HepG2 (cell line): Measurements from ENCODE around the gene PFAS. TPM values are rescaled to one million over a fixed set of nuclear protein-coding genes. Genes with fewer than 3 reads are reported as not detected.
A peak's percentile ranks its signal among the peaks of the same experiment; 100 is the strongest.

ENCODE experiments used
- ASH2L ChIP-seq: fragments of 300-600, 200-600 bp; sonication (generic); IDR thresholded peaks from 2 replicates; pipeline ENCODE4 v1.7.0; 2017; ENCODE audit warnings: low read depth, mild to moderate bottlenecking, moderate library complexity, mixed read lengths, low read length; ENCODE audit not compliant: insufficient read length
- CHCHD3 ChIP-seq: sonication (generic); formaldehyde crosslinking; IDR thresholded peaks from 2 replicates; pipeline ENCODE4 v1.8.0; 2022; ENCODE audit warnings: mild to moderate bottlenecking, missing genetic modification reagents, moderate library complexity
- GFI1 ChIP-seq: sonication (generic); formaldehyde crosslinking; IDR thresholded peaks from 2 replicates; pipeline ENCODE4 v1.5.0; 2020; ENCODE audit warnings: missing genetic modification reagents, mild to moderate bottlenecking, borderline replicate concordance
- HDAC1 ChIP-seq: sonication (generic); formaldehyde crosslinking; IDR thresholded peaks from 2 replicates; pipeline ENCODE4 v1.5.1; 2020; ENCODE audit warnings: mild to moderate bottlenecking, missing genetic modification reagents
- IRF2 ChIP-seq: IDR thresholded peaks from 2 replicates; pipeline ENCODE4 v1.6.1; 2018; ENCODE audit warnings: missing genetic modification reagents, missing compliant biosample characterization
- MBNL3 ChIP-seq: fragments of 250-450 bp; sonication (Bioruptor Pico); conservative IDR thresholded peaks from 2 replicates; pipeline ENCODE4 v1.8.0; 2022; ENCODE audit warnings: mild to moderate bottlenecking, inconsistent platforms
- NCOA1 ChIP-seq: sonication (generic); formaldehyde crosslinking; IDR thresholded peaks from 2 replicates; pipeline ENCODE4 v1.9.0; 2021; ENCODE audit warnings: missing genetic modification reagents
- RELA ChIP-seq: sonication (generic); formaldehyde crosslinking; IDR thresholded peaks from 2 replicates; pipeline ENCODE4 v1.4.0; 2020; ENCODE audit warnings: missing genetic modification reagents
- SOX13 ChIP-seq, 3 experiments: fragments of 450-650 bp in 1 of 3; sonication (generic) in 1 of 3; formaldehyde crosslinking in 1 of 3; IDR thresholded peaks in 2 of 3; conservative IDR thresholded peaks in 1 of 3; 2 replicates each; pipeline versions ENCODE4 v1.5.0 to v1.6.1; 2016 to 2020; ENCODE audit warnings: antibody characterized with exemption in 1 of 3, mild to moderate bottlenecking in 1 of 3, missing compliant biosample characterization in 1 of 3, missing genetic modification reagents in 1 of 3, moderate library complexity in 1 of 3
- YY1 ChIP-seq: IDR thresholded peaks from 2 replicates; pipeline ENCODE4 v1.6.1; 2011; ENCODE audit warnings: low read length, low read depth, moderate library complexity, mild to moderate bottlenecking; ENCODE audit not compliant: insufficient read depth, insufficient replicate concordance
- ZGPAT ChIP-seq: IDR thresholded peaks from 2 replicates; pipeline ENCODE4 v1.6.1; 2016; ENCODE audit warnings: mild to moderate bottlenecking
- ZNF124 ChIP-seq: sonication (generic); formaldehyde crosslinking; IDR thresholded peaks from 2 replicates; pipeline ENCODE4 v1.4.0; 2020; ENCODE audit warnings: missing genetic modification reagents
- ZNF317 ChIP-seq: sonication (generic); formaldehyde crosslinking; IDR thresholded peaks from 2 replicates; pipeline ENCODE4 v1.5.0; 2020; ENCODE audit warnings: mild to moderate bottlenecking, missing genetic modification reagents
- ZSCAN25 ChIP-seq: sonication (generic); formaldehyde crosslinking; IDR thresholded peaks from 2 replicates; pipeline ENCODE4 v1.8.0; 2022; ENCODE audit warnings: mild to moderate bottlenecking, missing genetic modification reagents
- polyA plus RNA-seq, 8 experiments: library from polyadenylated mRNA; depleted of rRNA in 3 of 8; stranded (reverse) in 7 of 8; unstranded in 1 of 8; fragments of >200 nt; fragmentation: Illumina TruSeq in 4 of 8; extraction: Trizol in 4 of 8; gene quantifications; 2 replicates each; pipeline versions ENCODE4 v1.2.1 to v1.2.3, GENCODE V29; 2011 to 2016; ENCODE audit warnings: low read depth in 4 of 8, missing spikeins in 1 of 8, mixed read lengths in 1 of 8; ENCODE audit not compliant: insufficient read depth in 1 of 8
- total RNA-seq, 5 experiments: library from RNA; depleted of rRNA; stranded (reverse); fragments of >200 nt; fragmentation: Illumina TruSeq; extraction: Trizol; gene quantifications; 2 replicates each; pipeline ENCODE4 v1.2.3, GENCODE V29; 2016; ENCODE audit warnings: low read depth in 1 of 5
- TF ChIP-seq, protein P1 (sequence below): sonication (generic); formaldehyde crosslinking; IDR thresholded peaks from 2 replicates; pipeline ENCODE4 v1.4.0; 2020; ENCODE audit warnings: missing genetic modification reagents
- TF ChIP-seq, protein P2 (sequence below): IDR thresholded peaks from 2 replicates; pipeline ENCODE4 v1.6.1; 2016; ENCODE audit warnings: low read depth, missing genetic modification reagents, missing compliant biosample characterization
- TF ChIP-seq, protein P3 (sequence below): sonication (generic); formaldehyde crosslinking; IDR thresholded peaks from 2 replicates; pipeline ENCODE4 v1.9.0; 2022; ENCODE audit warnings: missing genetic modification reagents, mild to moderate bottlenecking, borderline replicate concordance

Gene PFAS
- total and polyA plus RNA-seq, 2 of the 13 experiments (the other 11 are each of a cell fraction or from before 2014, with no cell fraction given), result 49.4 to 58.2 TPM

GRCh38 chr17:8212312-8213180 is 36.5 kb upstream of the PFAS start (continued):
- TF ChIP-seq, protein P1, sequence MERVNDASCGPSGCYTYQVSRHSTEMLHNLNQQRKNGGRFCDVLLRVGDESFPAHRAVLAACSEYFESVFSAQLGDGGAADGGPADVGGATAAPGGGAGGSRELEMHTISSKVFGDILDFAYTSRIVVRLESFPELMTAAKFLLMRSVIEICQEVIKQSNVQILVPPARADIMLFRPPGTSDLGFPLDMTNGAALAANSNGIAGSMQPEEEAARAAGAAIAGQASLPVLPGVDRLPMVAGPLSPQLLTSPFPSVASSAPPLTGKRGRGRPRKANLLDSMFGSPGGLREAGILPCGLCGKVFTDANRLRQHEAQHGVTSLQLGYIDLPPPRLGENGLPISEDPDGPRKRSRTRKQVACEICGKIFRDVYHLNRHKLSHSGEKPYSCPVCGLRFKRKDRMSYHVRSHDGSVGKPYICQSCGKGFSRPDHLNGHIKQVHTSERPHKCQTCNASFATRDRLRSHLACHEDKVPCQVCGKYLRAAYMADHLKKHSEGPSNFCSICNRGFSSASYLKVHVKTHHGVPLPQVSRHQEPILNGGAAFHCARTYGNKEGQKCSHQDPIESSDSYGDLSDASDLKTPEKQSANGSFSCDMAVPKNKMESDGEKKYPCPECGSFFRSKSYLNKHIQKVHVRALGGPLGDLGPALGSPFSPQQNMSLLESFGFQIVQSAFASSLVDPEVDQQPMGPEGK (CRISPR knock-in tag), result peak; percentile 21; the same call in 1 of the 2 replicates
- peak; percentile 56 for TF ChIP-seq HDAC1
- no peak for TF ChIP-seq RELA (CRISPR knock-in tag)
- no peak for TF ChIP-seq ZNF124
- no peak for TF ChIP-seq SOX13 (IDR thresholded peaks at IDR 0.05)
- TF ChIP-seq SOX13 (CRISPR knock-in tag; conservative IDR thresholded peaks at IDR 0.05 in 1 of 2, IDR thresholded peaks at IDR 0.05 in 1 of 2), result peak in 1 of 2 experiments; percentile 65; a peak in 1 of 4 replicates
- TF ChIP-seq NCOA1 (CRISPR knock-in tag), result no peak
- TF ChIP-seq ASH2L, result peak; percentile 28
- TF ChIP-seq, protein P2, sequence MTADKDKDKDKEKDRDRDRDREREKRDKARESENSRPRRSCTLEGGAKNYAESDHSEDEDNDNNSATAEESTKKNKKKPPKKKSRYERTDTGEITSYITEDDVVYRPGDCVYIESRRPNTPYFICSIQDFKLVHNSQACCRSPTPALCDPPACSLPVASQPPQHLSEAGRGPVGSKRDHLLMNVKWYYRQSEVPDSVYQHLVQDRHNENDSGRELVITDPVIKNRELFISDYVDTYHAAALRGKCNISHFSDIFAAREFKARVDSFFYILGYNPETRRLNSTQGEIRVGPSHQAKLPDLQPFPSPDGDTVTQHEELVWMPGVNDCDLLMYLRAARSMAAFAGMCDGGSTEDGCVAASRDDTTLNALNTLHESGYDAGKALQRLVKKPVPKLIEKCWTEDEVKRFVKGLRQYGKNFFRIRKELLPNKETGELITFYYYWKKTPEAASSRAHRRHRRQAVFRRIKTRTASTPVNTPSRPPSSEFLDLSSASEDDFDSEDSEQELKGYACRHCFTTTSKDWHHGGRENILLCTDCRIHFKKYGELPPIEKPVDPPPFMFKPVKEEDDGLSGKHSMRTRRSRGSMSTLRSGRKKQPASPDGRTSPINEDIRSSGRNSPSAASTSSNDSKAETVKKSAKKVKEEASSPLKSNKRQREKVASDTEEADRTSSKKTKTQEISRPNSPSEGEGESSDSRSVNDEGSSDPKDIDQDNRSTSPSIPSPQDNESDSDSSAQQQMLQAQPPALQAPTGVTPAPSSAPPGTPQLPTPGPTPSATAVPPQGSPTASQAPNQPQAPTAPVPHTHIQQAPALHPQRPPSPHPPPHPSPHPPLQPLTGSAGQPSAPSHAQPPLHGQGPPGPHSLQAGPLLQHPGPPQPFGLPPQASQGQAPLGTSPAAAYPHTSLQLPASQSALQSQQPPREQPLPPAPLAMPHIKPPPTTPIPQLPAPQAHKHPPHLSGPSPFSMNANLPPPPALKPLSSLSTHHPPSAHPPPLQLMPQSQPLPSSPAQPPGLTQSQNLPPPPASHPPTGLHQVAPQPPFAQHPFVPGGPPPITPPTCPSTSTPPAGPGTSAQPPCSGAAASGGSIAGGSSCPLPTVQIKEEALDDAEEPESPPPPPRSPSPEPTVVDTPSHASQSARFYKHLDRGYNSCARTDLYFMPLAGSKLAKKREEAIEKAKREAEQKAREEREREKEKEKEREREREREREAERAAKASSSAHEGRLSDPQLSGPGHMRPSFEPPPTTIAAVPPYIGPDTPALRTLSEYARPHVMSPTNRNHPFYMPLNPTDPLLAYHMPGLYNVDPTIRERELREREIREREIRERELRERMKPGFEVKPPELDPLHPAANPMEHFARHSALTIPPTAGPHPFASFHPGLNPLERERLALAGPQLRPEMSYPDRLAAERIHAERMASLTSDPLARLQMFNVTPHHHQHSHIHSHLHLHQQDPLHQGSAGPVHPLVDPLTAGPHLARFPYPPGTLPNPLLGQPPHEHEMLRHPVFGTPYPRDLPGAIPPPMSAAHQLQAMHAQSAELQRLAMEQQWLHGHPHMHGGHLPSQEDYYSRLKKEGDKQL, result 0 out of 2 replicates have a peak, but pooled peaks have one; percentile 47
- TF ChIP-seq ZSCAN25 (CRISPR knock-in tag), result no peak
- TF ChIP-seq ZGPAT (CRISPR knock-in tag), result peak; percentile 68
- 0 out of 2 replicates have a peak, but pooled peaks have one; percentile 57 for TF ChIP-seq IRF2 (CRISPR knock-in tag)
- TF ChIP-seq GFI1 (CRISPR knock-in tag), result peak; percentile 45; the same call in 1 of the 2 replicates
- no peak for TF ChIP-seq MBNL3 (CRISPR knock-in tag)
- TF ChIP-seq CHCHD3 (CRISPR knock-in tag), result no peak
- peak; percentile 52 for TF ChIP-seq YY1
- TF ChIP-seq ZNF317 (CRISPR knock-in tag), result peak; percentile 45
- TF ChIP-seq, protein P3, sequence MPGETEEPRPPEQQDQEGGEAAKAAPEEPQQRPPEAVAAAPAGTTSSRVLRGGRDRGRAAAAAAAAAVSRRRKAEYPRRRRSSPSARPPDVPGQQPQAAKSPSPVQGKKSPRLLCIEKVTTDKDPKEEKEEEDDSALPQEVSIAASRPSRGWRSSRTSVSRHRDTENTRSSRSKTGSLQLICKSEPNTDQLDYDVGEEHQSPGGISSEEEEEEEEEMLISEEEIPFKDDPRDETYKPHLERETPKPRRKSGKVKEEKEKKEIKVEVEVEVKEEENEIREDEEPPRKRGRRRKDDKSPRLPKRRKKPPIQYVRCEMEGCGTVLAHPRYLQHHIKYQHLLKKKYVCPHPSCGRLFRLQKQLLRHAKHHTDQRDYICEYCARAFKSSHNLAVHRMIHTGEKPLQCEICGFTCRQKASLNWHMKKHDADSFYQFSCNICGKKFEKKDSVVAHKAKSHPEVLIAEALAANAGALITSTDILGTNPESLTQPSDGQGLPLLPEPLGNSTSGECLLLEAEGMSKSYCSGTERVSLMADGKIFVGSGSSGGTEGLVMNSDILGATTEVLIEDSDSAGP, result peak; percentile 50; the same call in 1 of the 2 replicates
